GM23248 (cell line): Measurements from ENCODE around the gene TMEM169.

Experiments used
- EZH2 ChIP-seq: fragments of 200-600 bp; sonication (generic); IDR thresholded peaks from 2 replicates; pipeline ENCODE4 v1.6.1; 2018; ENCODE audit warnings: antibody characterized with exemption, mild to moderate bottlenecking; ENCODE audit not compliant: insufficient read depth, poor library complexity, severe bottlenecking
- EZH2phosphoT487 ChIP-seq: fragments of 200-600 bp; sonication (generic); IDR thresholded peaks from 2 replicates; pipeline ENCODE4 v1.6.1; 2018; ENCODE audit warnings: antibody characterized with exemption, moderate library complexity, mild to moderate bottlenecking, low read depth; ENCODE audit not compliant: insufficient read depth

DNA sequence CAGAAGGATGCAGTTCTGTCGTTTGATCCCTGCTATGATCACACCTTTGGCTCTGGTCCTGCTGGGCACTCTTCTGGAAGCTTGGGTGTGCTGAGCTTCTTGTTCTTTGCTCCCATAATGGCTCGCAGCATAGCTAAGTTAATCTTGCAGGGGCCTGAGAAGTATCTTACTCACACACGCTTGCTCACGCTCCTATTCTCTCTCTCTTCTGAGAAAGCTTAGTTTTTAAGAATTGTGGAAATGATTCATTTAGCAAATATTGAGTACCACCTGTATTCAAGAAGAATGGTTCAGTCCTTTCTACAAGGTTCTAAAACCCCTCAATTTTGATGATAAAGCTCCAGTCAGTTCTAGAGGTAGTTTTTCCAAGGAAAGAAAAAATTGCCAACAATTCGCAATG, 68.0 kb downstream of the TMEM169 start:
- TF ChIP-seq EZH2phosphoT487: no peak
- no peak for TF ChIP-seq EZH2
